ENCODE measurements around the gene SH3GL2.

SH3GL2 gene

DNA sequence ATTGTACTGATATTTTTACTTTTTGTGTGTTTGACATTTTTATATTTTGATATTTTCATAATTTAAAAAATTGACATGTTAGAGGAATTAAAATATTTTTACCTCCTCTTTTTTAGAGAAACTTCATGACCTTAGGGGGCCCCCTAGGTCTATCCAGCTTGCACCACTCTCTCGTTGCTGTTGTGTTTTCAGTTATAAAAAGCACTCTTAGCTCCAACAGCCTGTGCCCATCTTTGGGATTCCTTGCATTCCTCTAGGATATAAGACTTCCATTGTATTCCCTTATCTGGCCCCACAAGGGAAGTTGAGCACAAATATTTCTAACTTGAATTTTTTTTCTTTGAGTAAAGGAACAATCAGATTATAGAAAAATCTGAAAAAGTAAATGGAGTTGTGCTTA lies 245.3 kb downstream of the SH3GL2 start:
- DNase-seq, result no peak

DNA sequence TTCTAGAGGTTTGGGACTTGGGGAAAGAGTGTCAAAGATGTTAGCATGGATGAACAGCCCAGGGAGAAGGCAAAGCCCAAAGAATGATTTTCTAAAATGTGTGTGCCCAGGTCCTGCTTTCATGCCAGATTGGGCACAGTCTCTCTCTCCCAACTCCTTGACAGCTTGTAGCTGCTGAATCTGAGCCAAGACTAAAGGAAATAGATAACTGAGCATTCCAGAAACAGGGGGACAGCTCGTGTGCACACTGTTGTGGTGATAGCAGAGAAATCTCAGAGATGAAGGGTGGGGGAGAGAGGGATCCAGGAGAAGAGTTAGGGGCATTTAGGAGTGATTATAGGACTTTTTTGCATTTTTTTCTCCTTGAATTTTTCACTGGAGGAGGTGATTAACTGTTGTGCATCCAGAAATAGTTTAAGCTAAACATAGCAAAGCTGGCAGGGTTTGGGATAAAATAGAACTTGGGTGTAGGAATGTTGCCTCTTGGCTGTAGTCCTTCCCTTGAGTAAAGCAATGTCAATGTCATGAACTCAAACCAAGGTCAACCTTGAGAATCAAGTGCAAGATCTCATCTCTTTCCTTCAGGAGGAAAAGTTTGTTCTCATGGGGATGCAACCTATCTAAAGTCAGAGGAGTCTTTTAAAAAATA lies 245.9 kb downstream of the SH3GL2 start:
- peak; percentile 70 for DNase-seq

DNA sequence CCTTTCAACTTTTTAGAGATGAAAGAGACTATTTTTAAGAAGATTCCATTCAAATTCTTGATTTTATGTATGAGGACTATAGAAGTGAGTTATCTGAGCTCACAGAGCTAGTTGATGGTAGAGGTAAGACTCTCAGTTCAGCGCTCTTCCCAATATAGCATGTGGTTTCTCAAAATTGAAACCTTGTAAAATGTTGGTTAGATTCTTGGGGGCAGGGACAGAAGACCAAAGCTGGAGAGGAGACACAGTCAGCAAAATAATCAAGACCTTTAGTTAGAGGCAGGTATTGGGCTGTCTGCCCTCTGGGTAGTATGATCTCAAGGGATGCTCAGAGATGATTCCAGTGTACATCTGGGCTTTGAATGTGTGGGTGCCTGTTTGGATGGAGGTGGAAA lies 246.4 kb downstream of the SH3GL2 start:
- DNase-seq, result no peak

DNA sequence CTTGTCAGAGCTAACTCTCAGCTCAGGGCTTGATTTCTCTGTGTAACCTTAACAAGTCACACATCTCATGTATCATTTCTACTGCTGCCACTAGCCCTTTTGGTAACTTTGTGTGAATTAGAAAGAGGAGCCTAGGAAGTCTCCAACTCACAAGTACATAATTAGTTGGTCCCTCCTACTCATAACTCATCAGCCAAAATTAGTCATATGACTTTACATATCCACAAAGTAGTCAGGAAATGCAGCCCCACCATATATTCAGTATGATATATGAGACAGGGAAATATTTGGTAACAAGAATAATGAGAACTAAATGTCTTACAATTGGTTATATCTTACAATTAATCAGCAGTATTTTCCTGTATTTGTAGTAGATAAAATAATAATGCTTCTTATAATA lies 250.2 kb downstream of the SH3GL2 start:
- DNase-seq, result no peak

DNA sequence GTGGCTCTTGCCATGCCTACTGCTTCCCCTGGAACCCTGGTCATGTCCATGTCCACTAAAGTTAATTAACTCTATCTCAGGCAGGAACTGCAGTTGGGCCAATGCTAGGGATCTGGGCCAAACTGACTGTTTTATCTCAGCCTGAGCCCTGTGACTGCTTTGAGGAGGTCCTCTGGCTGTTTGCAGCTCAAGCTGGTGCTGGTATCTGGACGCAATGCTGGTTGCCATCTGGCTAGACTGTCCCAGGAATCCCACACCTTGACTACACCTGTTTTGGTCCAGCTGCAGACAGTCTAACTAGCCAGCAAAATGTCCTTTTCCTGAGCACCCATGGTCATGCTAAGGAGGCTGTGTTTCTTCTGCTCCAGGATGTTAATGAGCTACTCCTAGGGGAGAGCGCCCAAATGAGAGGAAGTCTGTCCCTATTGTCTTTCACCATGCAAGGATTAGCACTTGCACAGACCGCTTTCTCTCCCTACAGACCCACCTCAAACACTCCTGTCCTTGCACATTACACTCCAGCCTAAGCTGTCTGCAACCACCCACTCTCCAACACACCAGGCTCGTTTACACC lies 251.0 kb downstream of the SH3GL2 start:
- DNase-seq, result no peak

DNA sequence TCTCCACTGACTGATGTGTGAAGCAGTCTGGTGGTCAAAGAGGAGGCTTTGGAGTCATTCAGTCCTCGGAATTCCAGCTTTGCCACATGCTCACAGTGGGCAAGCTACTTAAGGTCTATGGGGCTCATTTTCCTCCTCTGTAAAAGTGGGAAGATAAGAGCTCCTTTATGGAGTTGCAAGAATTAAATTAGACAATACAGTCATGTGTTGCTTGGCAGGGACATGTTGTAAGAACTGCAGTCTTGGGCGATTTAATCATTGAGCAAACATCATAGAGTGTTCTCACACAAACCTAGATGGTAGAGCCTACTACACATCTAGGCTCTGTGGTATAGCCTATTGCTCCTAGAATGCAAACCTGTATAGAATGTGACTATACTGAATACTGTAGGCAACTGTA lies 253.9 kb downstream of the SH3GL2 start:
- no peak for DNase-seq

DNA sequence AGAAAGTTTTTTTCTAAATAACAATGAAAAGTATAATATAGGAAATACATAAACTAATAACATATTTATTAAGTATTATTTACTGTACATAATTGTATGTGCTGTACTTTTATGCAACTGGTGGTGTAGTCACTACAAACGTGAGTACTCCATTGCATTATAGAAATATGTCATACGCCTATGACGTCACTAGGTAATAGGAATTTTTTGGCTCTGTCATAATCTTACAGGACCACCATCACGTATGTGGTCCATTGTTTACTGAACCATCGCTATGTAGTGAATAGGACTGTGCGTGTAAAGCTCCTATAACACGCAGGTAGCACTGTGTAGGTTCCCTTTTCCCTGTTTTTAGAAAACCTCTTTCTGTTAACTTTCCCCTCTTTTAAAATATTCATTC lies 255.0 kb downstream of the SH3GL2 start:
- DNase-seq, result no peak

DNA sequence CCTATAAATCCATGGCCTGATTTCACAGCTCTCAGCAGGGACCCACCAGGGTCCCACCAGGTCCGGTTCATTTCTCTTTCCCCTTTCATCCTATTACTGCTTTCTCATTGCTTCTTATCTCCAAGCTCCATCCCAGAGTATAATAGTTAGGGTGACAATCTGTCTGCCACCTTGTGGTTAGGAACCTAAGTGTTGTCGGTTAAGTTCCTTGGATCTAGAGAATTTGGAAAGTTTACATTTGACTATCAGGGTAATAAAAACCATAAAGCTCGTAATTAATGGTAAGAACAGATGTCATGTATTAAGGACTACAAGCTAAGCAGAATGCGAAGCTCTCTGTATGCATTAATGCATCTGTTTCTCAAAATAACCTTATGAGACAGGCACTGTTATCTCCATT lies 259.1 kb downstream of the SH3GL2 start:
- no peak for DNase-seq

DNA sequence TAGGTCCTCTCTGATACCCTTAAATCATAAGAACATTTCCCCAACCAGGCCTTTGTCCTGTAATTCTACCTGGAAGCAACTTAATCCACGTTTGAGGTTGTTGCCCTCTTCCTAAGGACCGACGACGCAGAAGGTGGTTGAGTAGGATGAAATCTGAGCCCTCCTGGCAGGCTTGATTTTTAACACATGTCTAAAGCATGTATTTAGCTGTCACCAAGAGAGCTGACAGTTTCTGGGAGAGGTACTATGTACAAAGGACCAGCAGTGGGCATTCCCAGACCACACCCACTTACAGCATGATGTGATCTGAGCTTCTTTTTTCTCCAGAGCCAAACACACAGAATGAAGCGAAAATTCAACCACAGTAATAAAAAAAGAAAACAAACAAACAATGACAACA lies 260.9 kb downstream of the SH3GL2 start:
- DNase-seq, result no peak

DNA sequence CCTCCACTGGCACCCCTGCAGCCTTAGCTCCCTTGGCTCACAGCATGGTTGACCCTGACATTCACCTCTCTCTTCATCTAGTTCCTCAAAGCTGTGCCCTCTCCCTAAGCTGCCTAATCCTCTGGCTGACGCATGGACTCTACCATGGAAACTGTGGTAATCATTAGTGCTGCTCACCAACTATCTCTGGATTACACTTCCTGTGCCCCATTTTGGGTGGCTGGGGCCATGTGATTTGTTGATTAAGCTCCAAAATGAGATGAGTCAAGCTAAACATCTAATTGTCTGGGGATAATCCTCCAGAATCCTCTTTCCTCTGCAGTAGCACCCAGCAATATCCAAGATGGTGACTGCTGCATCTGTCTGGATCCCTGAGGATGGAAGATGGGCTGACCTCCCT lies 264.4 kb downstream of the SH3GL2 start:
- no peak for DNase-seq

Data from DMS 273 treated with DMSO at 0.1 percent for 48 hours (cell line).